GM10248 (cell line): ENCODE measurements around the gene SPATA17.
"Not testable (repeated sequence)": the region's sequence is repeated elsewhere in the genome, so short reads cannot be mapped to it uniquely, and the experiment has no call there.

Source experiments
- CTCF ChIA-PET: fragments of 300-600 bp; sonication (Branson Sonifier 250); formaldehyde crosslinking; extraction: SDS; loops from one replicate; lab custom pipeline; 2021; ENCODE audit warnings: antibody characterized with exemption; lab: Yijun Ruan, JAX
- POLR2A ChIA-PET: fragments of 350-650 bp; sonication (Branson Sonifier 250); formaldehyde crosslinking; extraction: SDS; loops from one replicate; lab custom pipeline; 2020; ENCODE audit warnings: antibody characterized with exemption; lab: Yijun Ruan, JAX
- DNase-seq: peaks from one replicate; pipeline ENCODE4 v3.0.0; 2012; ENCODE audit errors: extremely low spot score
- CTCF ChIP-seq: IDR thresholded peaks from 2 replicates; pipeline ENCODE4 v1.5.1; 2012; ENCODE audit warnings: mild to moderate bottlenecking, low read depth; ENCODE audit errors: extremely low read depth, missing control alignments, control extremely low read depth

SPATA17 gene, protein sequence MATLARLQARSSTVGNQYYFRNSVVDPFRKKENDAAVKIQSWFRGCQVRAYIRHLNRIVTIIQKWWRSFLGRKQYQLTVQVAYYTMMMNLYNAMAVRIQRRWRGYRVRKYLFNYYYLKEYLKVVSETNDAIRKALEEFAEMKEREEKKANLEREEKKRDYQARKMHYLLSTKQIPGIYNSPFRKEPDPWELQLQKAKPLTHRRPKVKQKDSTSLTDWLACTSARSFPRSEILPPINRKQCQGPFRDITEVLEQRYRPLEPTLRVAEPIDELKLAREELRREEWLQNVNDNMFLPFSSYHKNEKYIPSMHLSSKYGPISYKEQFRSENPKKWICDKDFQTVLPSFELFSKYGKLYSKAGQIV

DNA sequence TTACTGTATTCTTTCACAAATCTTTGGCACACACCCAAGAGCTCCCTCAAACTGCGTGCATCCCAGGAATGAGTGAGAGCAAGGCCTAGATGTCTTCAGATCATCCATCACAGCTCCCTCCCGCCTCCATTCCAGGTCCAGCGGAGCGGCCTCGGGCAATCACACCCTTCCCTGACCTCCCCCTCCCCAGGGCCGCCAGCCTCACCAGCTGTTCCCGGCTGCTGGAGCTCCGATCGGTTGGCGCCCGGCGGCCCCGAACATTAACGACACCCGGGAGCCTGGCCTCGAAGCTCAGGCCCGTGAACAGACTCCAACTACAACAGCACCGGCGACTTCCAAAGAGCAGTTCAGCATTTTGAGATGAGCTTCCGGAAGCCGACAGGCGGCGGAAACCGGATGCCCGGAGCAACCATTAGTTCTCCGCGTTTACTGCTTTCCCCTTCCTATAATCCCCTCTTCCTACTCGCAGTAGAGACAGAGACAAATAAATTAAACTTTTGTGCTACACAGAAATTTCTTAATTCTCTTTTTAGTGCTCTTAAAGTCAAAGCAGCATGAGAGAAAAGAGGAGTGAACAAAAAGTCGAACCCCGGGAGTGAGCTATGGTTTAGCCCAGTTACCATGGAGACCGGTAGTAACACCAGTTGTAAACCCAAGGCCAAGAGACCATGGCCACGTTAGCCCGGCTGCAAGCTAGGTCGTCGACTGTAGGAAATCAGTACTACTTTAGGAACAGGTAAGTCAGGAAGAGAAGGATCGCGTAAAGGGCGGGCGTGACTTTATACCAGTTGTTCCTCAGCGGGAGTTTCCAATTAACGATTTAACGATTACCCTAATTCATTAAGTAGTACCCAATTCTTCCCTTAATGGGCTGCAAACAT, at the start of gene SPATA17, which contains the start of gene GPATCH2:
SPATA17 (plus strand) TSS at position 634 of the 881 bp plus-strand sequence; CDS start at position 669, 35 bp downstream.
GPATCH2 (minus strand) TSS at position 380 of the 881 bp plus-strand sequence; CDS start at position 261, 119 bp downstream.
- peak; percentile 83 for DNase-seq
- ChIA-PET POLR2A (interaction anchor here (0.6 to 1.3 kb wide), 2 partner anchors 9 to 22 kb away, joined by 3 to 8 read pairs; no protein-coding TSS in a partner anchor), CTCF (interaction anchor here (0.9 to 2.2 kb wide), 7 partner anchors 10 to 30 kb away, joined by 3 to 15 read pairs (median 4); no protein-coding TSS in a partner anchor)
- no peak for TF ChIP-seq CTCF

GRCh38 chr1:217584286-217584811, 46.8 kb upstream of the SPATA17 start:
- DNase-seq, POLR2A ChIA-PET: not testable (repeated sequence)
- CTCF ChIA-PET: interaction anchor here (1.3 kb wide), 1 partner anchor 13 kb away, joined by 6 read pairs; no protein-coding TSS in a partner anchor

- no peak for TF ChIP-seq CTCF
- CTCF ChIA-PET: interaction anchor here (1.3 to 1.7 kb wide), 2 partner anchors 9 to 13 kb away, joined by 3 to 5 read pairs; no protein-coding TSS in a partner anchor
- DNase-seq: no peak
- POLR2A ChIA-PET: no interaction called here
Measured at GRCh38 chr1:217585577-217585976, 45.6 kb upstream of the SPATA17 start.

DNA sequence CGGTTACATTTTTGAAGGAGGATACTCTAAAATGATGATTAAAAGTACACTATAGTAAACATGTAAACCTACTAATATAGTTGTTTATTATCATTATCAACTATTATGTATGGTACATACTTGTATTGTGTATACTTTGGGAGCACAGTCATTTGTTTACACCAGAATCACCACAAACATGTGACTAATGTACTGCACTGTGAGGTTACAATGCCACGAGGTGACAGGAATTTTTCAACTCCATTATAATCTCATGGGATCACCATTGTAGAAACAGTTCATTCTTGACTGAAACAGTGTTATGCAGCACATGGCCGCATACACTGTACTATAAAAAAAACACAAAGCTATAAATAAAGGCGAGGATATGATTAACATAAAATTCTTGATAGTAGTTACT, 44.6 kb upstream of the SPATA17 start:
- no peak for TF ChIP-seq CTCF
- no peak for DNase-seq
- ChIA-PET CTCF (interaction anchor here (1.3 to 1.7 kb wide), 2 partner anchors 10 to 12 kb away, joined by 3 to 5 read pairs; no protein-coding TSS in a partner anchor), POLR2A (no interaction called here)

GRCh38 chr1:217590598-217590997, 40.5 kb upstream of the SPATA17 start:
- CTCF ChIA-PET: interaction anchor here (0.9 to 2.7 kb wide), 3 partner anchors 15 to 22 kb away, joined by 3 to 8 read pairs (median 3); no protein-coding TSS in a partner anchor
- POLR2A ChIA-PET: no interaction called here
- no peak for DNase-seq
- no peak for TF ChIP-seq CTCF

- ChIA-PET CTCF (interaction anchor here (2.6 kb wide), 1 partner anchor 13 kb away, joined by 5 read pairs; no protein-coding TSS in a partner anchor), POLR2A (no interaction called here)
- no peak for TF ChIP-seq CTCF
- no peak for DNase-seq
Measured at GRCh38 chr1:217599154-217599553, 32.0 kb upstream of the SPATA17 start.
